Testis (tissue), 2 donors: Measurements from ENCODE around the gene KCNC3.

Experiments
- POLR2A ChIP-seq: fragments of 450-650 bp; IDR thresholded peaks from one replicate; pipeline ENCODE4 v1.6.1; 2017; ENCODE audit warnings: antibody characterized with exemption, mild to moderate bottlenecking, moderate library complexity
- TF ChIP-seq, protein P1 (sequence below), 3 experiments: fragments of 450-650 bp in 2 of 3; fragments of 200-600 bp in 1 of 3; sonication (generic) in 1 of 3; IDR thresholded peaks; one replicate each; pipeline ENCODE4 v1.5.1; 2016 to 2019; ENCODE audit warnings: antibody characterized with exemption in 3 of 3, mild to moderate bottlenecking in 2 of 3, moderate library complexity in 1 of 3

DNA sequence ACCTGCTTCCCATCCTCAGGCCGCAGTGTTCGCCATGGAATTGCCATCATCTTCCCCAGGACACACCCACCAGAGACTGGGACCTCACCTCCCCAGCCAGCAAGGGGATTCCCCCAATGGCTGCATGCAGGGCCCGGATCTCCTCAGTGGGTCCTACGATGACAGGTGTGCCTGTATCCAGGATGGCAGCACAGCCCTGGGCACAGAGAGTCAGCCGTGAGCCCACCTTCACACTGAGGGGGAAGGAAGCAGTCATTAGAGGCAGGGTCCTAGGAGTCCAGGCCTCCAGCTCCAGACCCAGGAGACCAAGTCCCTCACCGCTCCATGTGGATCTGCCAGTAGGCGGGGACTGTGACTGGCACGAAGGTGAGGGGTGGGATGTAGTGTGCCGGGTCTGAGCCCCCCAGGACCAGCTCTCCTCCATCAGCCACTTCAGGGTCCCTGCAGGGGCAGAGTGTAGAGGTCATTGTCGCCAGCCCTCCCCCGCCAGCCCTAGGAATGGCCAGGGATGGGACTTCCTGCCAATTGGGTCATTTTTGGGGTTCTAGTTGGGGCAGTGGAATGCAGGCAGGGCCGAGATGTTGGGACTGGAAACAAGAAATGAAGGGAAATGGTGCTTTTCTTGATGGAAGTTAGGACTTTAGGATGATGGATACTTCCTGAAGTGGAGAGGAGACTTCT lies 5.7 kb upstream of the KCNC3 start:
- TF ChIP-seq, protein P1, sequence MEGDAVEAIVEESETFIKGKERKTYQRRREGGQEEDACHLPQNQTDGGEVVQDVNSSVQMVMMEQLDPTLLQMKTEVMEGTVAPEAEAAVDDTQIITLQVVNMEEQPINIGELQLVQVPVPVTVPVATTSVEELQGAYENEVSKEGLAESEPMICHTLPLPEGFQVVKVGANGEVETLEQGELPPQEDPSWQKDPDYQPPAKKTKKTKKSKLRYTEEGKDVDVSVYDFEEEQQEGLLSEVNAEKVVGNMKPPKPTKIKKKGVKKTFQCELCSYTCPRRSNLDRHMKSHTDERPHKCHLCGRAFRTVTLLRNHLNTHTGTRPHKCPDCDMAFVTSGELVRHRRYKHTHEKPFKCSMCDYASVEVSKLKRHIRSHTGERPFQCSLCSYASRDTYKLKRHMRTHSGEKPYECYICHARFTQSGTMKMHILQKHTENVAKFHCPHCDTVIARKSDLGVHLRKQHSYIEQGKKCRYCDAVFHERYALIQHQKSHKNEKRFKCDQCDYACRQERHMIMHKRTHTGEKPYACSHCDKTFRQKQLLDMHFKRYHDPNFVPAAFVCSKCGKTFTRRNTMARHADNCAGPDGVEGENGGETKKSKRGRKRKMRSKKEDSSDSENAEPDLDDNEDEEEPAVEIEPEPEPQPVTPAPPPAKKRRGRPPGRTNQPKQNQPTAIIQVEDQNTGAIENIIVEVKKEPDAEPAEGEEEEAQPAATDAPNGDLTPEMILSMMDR (IDR thresholded peaks at IDR 0.05) = no peak
- TF ChIP-seq POLR2A = no peak
